HG03575 (cell line): ENCODE results near the gene BCORL1.

Experiments
- ATAC-seq: cut with Tn5 transposase; IDR thresholded peaks from one replicate; pipeline ENCODE4 v1.9.1; 2021; ENCODE audit not compliant: unreplicated experiment, insufficient number of reproducible peaks, low FRiP score; ENCODE audit errors: extremely low read depth

Gene BCORL1

GRCh38 chrX:129982300-129983251 is at the start of gene BCORL1:
Gene BCORL1 (plus strand): TSS chrX:129982635. CDS start chrX:130005232, 22,597 bp downstream.
- ATAC-seq = peak; percentile 66

GRCh38 chrX:129932821-129933321 is 49.6 kb upstream of the BCORL1 start:
- ATAC-seq = no peak

GRCh38 chrX:129933700-129934099 is 48.7 kb upstream of the BCORL1 start:
- no peak for ATAC-seq

GRCh38 chrX:129934461-129934860 is 48.0 kb upstream of the BCORL1 start:
- ATAC-seq = no peak

- no peak for ATAC-seq
Measured at GRCh38 chrX:129934952-129935351, 47.5 kb upstream of the BCORL1 start.

GRCh38 chrX:129938081-129938480 is 44.4 kb upstream of the BCORL1 start:
- ATAC-seq = no peak

GRCh38 chrX:129939986-129940385 is 42.4 kb upstream of the BCORL1 start:
- ATAC-seq = no peak

GRCh38 chrX:129940721-129941120 is 41.7 kb upstream of the BCORL1 start:
- no peak for ATAC-seq

GRCh38 chrX:129945131-129945530 is 37.3 kb upstream of the BCORL1 start:
- ATAC-seq = no peak

GRCh38 chrX:129953334-129953648 is 29.1 kb upstream of the BCORL1 start:
- no peak for ATAC-seq

GRCh38 chrX:129953881-129954280 is 28.6 kb upstream of the BCORL1 start:
- no peak for ATAC-seq

GRCh38 chrX:129954804-129955203 is 27.6 kb upstream of the BCORL1 start:
- ATAC-seq = no peak

GRCh38 chrX:129955682-129956081 is 26.8 kb upstream of the BCORL1 start:
- no peak for ATAC-seq

GRCh38 chrX:129956145-129956544 is 26.3 kb upstream of the BCORL1 start:
- ATAC-seq = no peak

GRCh38 chrX:129956765-129957164 is 25.7 kb upstream of the BCORL1 start:
- ATAC-seq = no peak

- no peak for ATAC-seq
Measured at GRCh38 chrX:129957241-129958082, 25.0 kb upstream of the BCORL1 start.

GRCh38 chrX:129958083-129958465 is 24.4 kb upstream of the BCORL1 start:
- ATAC-seq = no peak

GRCh38 chrX:129958814-129959492 is 23.5 kb upstream of the BCORL1 start:
- no peak for ATAC-seq

GRCh38 chrX:129959493-129959832 is 23.0 kb upstream of the BCORL1 start:
- no peak for ATAC-seq
